Esophagus muscularis mucosa (tissue), 4 donors: Measurements from ENCODE around the gene ACSF3. TPM values are rescaled to one million over a fixed set of nuclear protein-coding genes. Genes with fewer than 3 reads are reported as not detected.

Source experiments
- DNase-seq: peaks from one replicate; pipeline ENCODE4 v3.0.0-alpha.2; 2017; ENCODE audit errors: extremely low spot score
- H3K27ac ChIP-seq, 4 donors: fragments of 200-600 bp; sonication (generic); replicated peaks in 1 of 4; 1 replicate in 3 of 4; 2 replicates in 1 of 4; pipeline ENCODE4 v1.5.1; 2016 to 2019; ENCODE audit warnings: mild to moderate bottlenecking in 1 of 4
- H3K27me3 ChIP-seq, 4 donors: fragments of 200-600 bp; sonication (generic); one replicate each; pipeline versions ENCODE4 v1.5.1 to v1.6.0; 2016 to 2019
- H3K36me3 ChIP-seq, 4 donors: fragments of 200-600 bp; sonication (generic); one replicate each; pipeline ENCODE4 v1.5.1; 2016 to 2019
- H3K4me1 ChIP-seq, 4 donors: fragments of 200-600 bp; sonication (generic); one replicate each; pipeline ENCODE4 v1.5.1; 2016 to 2019
- H3K4me3 ChIP-seq, 4 donors: fragments of 200-600 bp; sonication (generic); 1 replicate in 2 of 4; 2 replicates in 2 of 4; pipeline ENCODE4 v1.5.1; 2016 to 2019; ENCODE audit warnings: mild to moderate bottlenecking in 4 of 4, moderate library complexity in 1 of 4
- H3K9me3 ChIP-seq, 4 donors: fragments of 200-600 bp; sonication (generic); 1 replicate in 3 of 4; 2 replicates in 1 of 4; pipeline ENCODE4 v1.5.1; 2016 to 2019
- EP300 ChIP-seq: sonication (generic); formaldehyde crosslinking; IDR thresholded peaks from one replicate; pipeline ENCODE4 v1.6.1; 2017; ENCODE audit warnings: antibody characterized with exemption
- POLR2A ChIP-seq: fragments of 450-650 bp; IDR thresholded peaks from one replicate; pipeline ENCODE4 v1.6.1; 2017; ENCODE audit warnings: antibody characterized with exemption, moderate library complexity, mild to moderate bottlenecking, low read depth
- POLR2AphosphoS5 ChIP-seq, 2 donors: sonication (generic); formaldehyde crosslinking; IDR thresholded peaks; one replicate each; pipeline ENCODE4 v1.6.1; 2017; ENCODE audit warnings: antibody characterized with exemption in 2 of 2
- WGBS: methylation state at CpG from one replicate; pipeline ENCODE4 v1.1.5; 2018; 5-methylcytosine and 5-hydroxymethylcytosine counted together
- intact Hi-C: fragments of 100-400 bp; cut with DNase I; formaldehyde crosslinking; loops from one replicate; pipeline ENCODE4 v1.15.1; 2023
- total RNA-seq, 4 donors: library from RNA; depleted of rRNA; stranded (reverse); fragments of >200 nt; gene quantifications; one replicate each; pipeline versions ENCODE4 v1.1.0 to v1.2.1, GENCODE V29; 2016
- TF ChIP-seq, protein P1 (sequence below), 3 experiments: fragments of 200-600 bp in 2 of 3; fragments of 450-650 bp in 1 of 3; sonication (generic) in 2 of 3; IDR thresholded peaks; one replicate each; pipeline ENCODE4 v1.5.1; 2017 to 2019; ENCODE audit warnings: antibody characterized with exemption in 3 of 3, mild to moderate bottlenecking in 2 of 3, moderate library complexity in 1 of 3

ACSF3 gene
- total RNA-seq, 4 donors from 2014 or later = 23.5 to 29.8 (median 27.2) TPM

DNA sequence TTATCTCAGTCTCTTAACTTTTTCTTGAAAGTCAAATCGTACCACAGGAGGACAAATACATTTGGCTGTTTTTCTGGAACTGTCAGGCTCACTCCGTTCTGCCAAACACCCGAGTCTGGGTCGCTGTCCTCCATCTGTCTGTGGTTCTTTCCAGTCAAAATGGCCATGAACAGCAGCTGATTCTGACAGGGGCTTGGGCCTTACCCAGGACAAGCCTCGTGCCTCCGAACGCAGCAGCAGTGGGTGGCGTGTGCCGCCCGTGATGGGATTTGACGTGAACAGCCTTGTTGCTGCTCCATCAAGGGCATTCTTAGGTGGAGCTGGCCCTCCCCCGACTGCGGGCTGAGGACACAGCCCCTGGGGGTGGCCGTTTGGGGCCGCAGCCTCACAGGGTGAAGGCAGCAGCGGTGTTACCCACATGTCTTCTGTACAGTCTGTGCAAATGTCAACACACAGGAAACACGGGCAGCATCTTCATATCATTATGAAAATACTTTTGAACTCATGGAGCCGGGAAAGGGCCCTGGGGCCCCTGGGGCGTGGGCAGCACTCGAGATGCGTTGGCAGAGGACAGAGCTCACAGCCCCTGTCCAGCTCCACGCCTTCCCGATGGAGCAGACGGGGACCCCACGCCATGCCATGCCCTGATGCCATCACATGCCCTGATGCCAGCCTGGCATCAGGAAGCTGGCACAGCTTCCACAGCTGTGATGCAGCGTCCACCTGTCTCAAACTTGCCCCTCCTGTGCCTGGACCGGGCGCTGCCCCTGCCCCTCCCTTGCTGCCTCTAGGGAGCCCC, 8.6 kb upstream of the ACSF3 start:
- intact Hi-C loops = no loop called here
- peaks cover 0 to 59% (median 8%) of the 10 kb centered on the region in 4 donors for H3K27me3 ChIP-seq
- TF ChIP-seq EP300 (no peak), POLR2A (no peak), POLR2AphosphoS5 (IDR thresholded peaks at IDR 0.05) (no peak)
- TF ChIP-seq, protein P1, sequence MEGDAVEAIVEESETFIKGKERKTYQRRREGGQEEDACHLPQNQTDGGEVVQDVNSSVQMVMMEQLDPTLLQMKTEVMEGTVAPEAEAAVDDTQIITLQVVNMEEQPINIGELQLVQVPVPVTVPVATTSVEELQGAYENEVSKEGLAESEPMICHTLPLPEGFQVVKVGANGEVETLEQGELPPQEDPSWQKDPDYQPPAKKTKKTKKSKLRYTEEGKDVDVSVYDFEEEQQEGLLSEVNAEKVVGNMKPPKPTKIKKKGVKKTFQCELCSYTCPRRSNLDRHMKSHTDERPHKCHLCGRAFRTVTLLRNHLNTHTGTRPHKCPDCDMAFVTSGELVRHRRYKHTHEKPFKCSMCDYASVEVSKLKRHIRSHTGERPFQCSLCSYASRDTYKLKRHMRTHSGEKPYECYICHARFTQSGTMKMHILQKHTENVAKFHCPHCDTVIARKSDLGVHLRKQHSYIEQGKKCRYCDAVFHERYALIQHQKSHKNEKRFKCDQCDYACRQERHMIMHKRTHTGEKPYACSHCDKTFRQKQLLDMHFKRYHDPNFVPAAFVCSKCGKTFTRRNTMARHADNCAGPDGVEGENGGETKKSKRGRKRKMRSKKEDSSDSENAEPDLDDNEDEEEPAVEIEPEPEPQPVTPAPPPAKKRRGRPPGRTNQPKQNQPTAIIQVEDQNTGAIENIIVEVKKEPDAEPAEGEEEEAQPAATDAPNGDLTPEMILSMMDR (IDR thresholded peaks at IDR 0.05) = no peak
- no peaks in the 10 kb centered on the region for H3K4me1 ChIP-seq
- H3K4me3 ChIP-seq = no peak overlapping the region
- H3K27ac ChIP-seq = no peak overlapping the region
- WGBS = 59% methylated on average over 16 of the region's 28 CpGs
- no peaks in the 10 kb centered on the region for H3K9me3 ChIP-seq
- no peak for DNase-seq
- H3K36me3 ChIP-seq = no peaks in the 10 kb centered on the region

DNA sequence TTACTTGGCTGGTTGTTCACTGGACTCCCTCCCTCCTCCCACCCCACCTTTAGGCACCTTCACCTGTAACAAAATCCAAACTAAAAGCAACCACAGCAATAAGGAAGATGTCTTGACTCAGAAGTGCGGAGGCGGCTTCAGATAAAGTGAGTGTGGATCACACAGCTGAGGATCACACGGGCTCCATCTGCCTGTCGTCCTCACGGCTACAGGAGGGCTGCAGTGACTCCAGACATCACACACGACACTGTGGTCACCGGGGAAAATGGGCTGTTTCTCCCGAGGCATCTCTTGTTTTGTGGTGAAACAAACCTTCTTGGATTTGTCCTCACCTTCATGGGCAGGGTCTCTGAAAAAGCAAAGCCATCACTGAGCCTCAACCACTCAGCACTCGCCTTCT, 7.9 kb upstream of the ACSF3 start:
- Histone ChIP-seq H3K4me1 (no peaks in the 10 kb centered on the region), H3K36me3 (no peaks in the 10 kb centered on the region), H3K27me3 (peaks cover 0 to 66% (median 8%) of the 10 kb centered on the region in 4 donors), H3K9me3 (no peaks in the 10 kb centered on the region), H3K4me3 (no peak overlapping the region), H3K27ac (no peak overlapping the region)
- no peak for DNase-seq
- intact Hi-C loops = no loop called here
- WGBS = 85% methylated on average over 9 of the region's 9 CpGs
- no peak for TF ChIP-seq POLR2AphosphoS5 (IDR thresholded peaks at IDR 0.05)
- no peak for TF ChIP-seq EP300

DNA sequence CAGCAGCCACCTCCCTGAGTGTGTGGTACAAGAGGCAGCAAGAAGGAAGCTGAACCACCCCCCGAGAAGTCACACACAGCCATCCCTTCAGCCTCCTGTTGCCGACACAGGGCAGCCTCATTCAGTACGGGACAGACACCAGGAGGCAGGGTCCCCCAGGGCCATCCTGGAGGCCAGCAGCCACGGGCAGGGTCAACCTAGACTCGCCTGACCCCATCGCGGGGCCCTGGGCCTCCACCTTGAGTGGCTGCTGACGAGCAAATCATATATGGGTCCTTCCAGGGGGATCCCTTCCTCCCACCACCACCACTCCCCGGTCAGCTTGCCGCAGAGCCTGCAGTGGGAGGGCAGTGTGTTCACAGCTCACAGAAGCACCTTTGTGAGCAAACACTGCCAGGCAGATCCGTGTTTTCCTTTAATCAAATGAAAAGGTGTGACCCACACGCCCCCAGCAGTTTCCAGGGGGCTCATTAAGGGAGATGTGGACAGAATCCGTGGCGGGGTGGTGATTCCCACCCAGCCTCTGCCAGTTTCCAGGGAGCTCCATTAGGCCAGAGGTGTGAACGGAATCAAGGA, 5.6 kb upstream of the ACSF3 start:
- TF ChIP-seq POLR2AphosphoS5 (IDR thresholded peaks at IDR 0.05) (no peak), POLR2A (no peak), EP300 (no peak)
- TF ChIP-seq, protein P1 (IDR thresholded peaks at IDR 0.05) = no peak
- H3K36me3 ChIP-seq = no peaks in the 10 kb centered on the region
- no peaks in the 10 kb centered on the region for H3K9me3 ChIP-seq
- peaks cover 0 to 3% (median 2%) of the 10 kb centered on the region in 4 donors for H3K4me1 ChIP-seq
- H3K27ac ChIP-seq = no peak overlapping the region
- intact Hi-C loops = no loop called here
- no peak for DNase-seq
- H3K4me3 ChIP-seq = no peak overlapping the region
- peaks cover 0 to 75% (median 8%) of the 10 kb centered on the region in 4 donors for H3K27me3 ChIP-seq
- 66% methylated on average over 12 of the region's 15 CpGs for WGBS

DNA sequence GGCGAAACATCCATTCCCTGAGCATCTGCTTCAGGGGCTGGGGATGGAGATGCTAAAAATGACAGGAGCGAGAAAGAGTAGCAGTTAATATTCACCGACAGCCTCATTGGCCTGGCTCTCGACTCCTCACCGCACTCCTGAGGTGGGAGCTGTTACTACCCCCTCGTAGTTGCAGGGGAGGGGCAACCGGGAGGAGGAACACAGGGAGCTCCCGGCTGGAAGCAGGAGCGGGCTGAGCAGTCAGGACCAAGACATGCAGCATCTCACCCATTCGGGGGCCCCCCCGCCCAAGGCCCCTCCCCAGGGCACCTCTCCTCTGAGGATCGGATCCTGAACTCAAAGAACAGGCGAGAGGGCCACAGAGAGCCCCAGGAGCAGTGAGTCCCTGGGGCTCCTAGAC, 4.5 kb upstream of the ACSF3 start:
- Histone ChIP-seq H3K9me3 (no peaks in the 10 kb centered on the region), H3K27ac (no peak overlapping the region), H3K4me1 (peaks cover 3 to 9% (median 8%) of the 10 kb centered on the region in 4 donors), H3K36me3 (no peaks in the 10 kb centered on the region), H3K4me3 (no peak overlapping the region), H3K27me3 (peaks cover 0 to 75% (median 8%) of the 10 kb centered on the region in 4 donors)
- intact Hi-C loops = no loop called here
- WGBS = 10% methylated on average over 6 of the region's 13 CpGs
- TF ChIP-seq POLR2A = no peak
- no peak for TF ChIP-seq EP300
- TF ChIP-seq, protein P1 (IDR thresholded peaks at IDR 0.05) = no peak
- TF ChIP-seq POLR2AphosphoS5 (IDR thresholded peaks at IDR 0.05) = no peak
- DNase-seq = no peak

DNA sequence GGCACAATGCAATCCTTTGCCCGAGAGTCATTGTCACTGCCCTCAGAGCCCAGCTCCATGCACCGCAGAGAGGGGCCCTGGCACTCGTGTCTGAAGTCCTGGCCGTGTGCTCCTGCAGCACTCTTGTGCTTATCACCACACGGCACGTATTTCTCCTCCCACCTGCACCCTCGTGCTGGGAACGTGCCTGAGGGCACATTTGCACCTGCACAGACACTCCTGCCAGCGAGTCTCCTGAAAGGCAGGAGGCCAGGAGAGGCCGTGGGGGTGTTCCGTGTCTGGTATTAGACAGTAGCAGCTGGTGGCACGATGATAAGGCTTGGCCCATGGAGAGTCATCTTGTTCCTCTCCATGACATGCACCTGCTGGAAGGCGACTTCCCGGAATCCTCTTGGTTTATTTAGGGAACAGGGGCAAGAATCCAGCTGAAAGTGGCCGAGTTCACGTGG, 3.4 kb upstream of the ACSF3 start:
- Histone ChIP-seq H3K36me3 (no peaks in the 10 kb centered on the region), H3K4me1 (peaks cover 13 to 19% (median 18%) of the 10 kb centered on the region in 4 donors), H3K9me3 (no peaks in the 10 kb centered on the region), H3K27ac (no peak overlapping the region), H3K27me3 (peaks cover 0 to 64% (median 8%) of the 10 kb centered on the region in 4 donors), H3K4me3 (no peak overlapping the region)
- TF ChIP-seq POLR2A (no peak), EP300 (no peak), POLR2AphosphoS5 (IDR thresholded peaks at IDR 0.05) (no peak)
- TF ChIP-seq, protein P1 (IDR thresholded peaks at IDR 0.05) = no peak
- intact Hi-C loops = no loop called here
- 59% methylated on average over 10 of the region's 16 CpGs for WGBS
- no peak for DNase-seq
